NT2/D1 (cell line): ENCODE data around the gene PRRG3.

Experiments
- DNase-seq: peaks from one replicate; pipeline ENCODE4 v3.0.0-alpha.2; 2011; ENCODE audit warnings: low read depth, low spot score
- H3K27me3 ChIP-seq: 2 replicates; pipeline ENCODE4 v1.6.0; 2011; ENCODE audit warnings: mild to moderate bottlenecking; ENCODE audit not compliant: insufficient read length, insufficient read depth
- H3K36me3 ChIP-seq: 2 replicates; pipeline ENCODE4 v1.6.1; 2011; ENCODE audit warnings: mild to moderate bottlenecking, low read length, mixed read lengths; ENCODE audit not compliant: insufficient read depth, insufficient read length
- H3K4me1 ChIP-seq: 2 replicates; pipeline ENCODE4 v1.5.1; 2011; ENCODE audit not compliant: insufficient read depth, insufficient read length
- H3K4me3 ChIP-seq: 2 replicates; pipeline ENCODE4 v1.5.1; 2011; ENCODE audit warnings: low read depth; ENCODE audit not compliant: insufficient read length
- H3K9ac ChIP-seq: 2 replicates; pipeline ENCODE4 v1.6.0; 2011; ENCODE audit warnings: low read depth; ENCODE audit not compliant: insufficient read length
- H3K9me3 ChIP-seq: 2 replicates; pipeline ENCODE4 v1.5.1; 2011; ENCODE audit warnings: mild to moderate bottlenecking, low read length; ENCODE audit not compliant: insufficient read depth
- SUZ12 ChIP-seq: IDR thresholded peaks from 2 replicates; pipeline ENCODE4 v1.6.1; 2011; ENCODE audit not compliant: insufficient read length, insufficient read depth; ENCODE audit errors: extremely low read depth
- YY1 ChIP-seq: IDR thresholded peaks from 2 replicates; pipeline ENCODE4 v1.6.1; 2011; ENCODE audit not compliant: insufficient read length, insufficient read depth
- ZNF274 ChIP-seq: IDR thresholded peaks from 2 replicates; pipeline ENCODE4 v1.6.1; 2011; ENCODE audit warnings: mild to moderate bottlenecking, low read depth, low read length

The PRRG3 gene

DNA sequence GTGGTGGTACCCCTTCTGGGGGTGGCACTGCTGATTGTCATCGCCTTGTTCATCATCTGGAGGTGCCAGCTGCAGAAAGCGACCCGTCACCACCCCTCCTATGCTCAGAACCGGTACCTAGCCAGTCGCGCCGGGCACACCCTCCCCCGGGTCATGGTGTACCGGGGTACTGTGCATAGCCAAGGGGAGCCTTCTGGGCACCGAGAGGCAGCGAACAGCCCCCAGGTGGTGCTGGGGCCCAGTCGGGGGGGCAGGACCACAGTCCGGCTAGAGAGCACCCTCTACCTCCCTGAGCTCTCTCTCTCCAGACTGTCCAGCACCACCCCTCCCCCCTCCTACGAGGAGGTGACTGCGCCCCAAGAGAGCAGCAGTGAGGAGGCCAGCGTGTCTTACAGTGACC is 5.3 kb downstream of the PRRG3 start:
- H3K9ac ChIP-seq: no peak overlapping the region
- no peaks in the 10 kb centered on the region for H3K27me3 ChIP-seq
- no peak overlapping the region for H3K4me3 ChIP-seq
- no peaks in the 10 kb centered on the region for H3K4me1 ChIP-seq
- no peak for DNase-seq
- H3K36me3 ChIP-seq: no peaks in the 10 kb centered on the region
- no peaks in the 10 kb centered on the region for H3K9me3 ChIP-seq
- no peak for TF ChIP-seq ZNF274
- TF ChIP-seq YY1: no peak
- no peak for TF ChIP-seq SUZ12

DNA sequence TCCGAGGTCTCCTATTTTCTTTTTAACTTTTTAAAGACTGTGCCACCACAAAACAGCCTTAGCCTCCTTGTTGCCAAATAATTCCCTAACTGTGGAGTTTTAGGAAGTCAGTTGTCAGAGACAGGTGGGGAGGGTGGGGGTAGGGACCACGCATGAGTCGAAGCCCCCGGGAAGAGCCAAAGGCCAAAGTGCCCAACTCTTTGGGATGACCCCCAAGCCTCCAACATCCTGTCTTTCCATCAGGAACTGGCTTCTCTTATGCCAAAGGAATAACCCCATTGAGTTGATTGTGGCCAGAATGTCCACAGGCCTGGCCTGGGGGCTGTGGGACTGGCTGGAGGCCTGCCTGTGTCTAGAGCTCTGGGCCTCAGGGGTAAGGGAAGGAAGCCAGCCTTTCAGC is 5.8 kb downstream of the PRRG3 start:
- no peak overlapping the region for H3K9ac ChIP-seq
- H3K4me1 ChIP-seq: no peaks in the 10 kb centered on the region
- TF ChIP-seq YY1 (no peak), ZNF274 (no peak), SUZ12 (no peak)
- H3K27me3 ChIP-seq: no peaks in the 10 kb centered on the region
- DNase-seq: no peak
- H3K9me3 ChIP-seq: no peaks in the 10 kb centered on the region
- no peaks in the 10 kb centered on the region for H3K36me3 ChIP-seq
- H3K4me3 ChIP-seq: no peak overlapping the region

DNA sequence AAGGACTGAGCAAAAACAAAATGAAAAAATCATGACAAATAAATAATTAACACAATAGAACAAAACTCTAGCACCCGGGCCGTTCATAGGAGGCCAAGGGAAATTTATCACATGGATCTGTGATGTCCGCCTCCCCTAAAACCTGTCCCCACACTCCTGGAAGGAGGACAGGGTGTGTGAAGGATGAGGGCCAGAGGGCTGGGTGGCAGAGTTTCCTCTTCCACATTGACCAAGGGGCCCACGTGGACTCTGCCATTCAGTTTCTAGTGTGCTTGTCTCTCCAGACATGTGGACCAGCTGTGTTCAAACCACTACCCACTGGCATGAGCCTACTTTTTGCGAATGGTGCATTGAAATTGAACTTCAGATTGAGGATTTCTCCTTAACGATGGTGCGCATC is 6.3 kb downstream of the PRRG3 start:
- H3K27me3 ChIP-seq: no peaks in the 10 kb centered on the region
- no peaks in the 10 kb centered on the region for H3K4me1 ChIP-seq
- DNase-seq: no peak
- TF ChIP-seq ZNF274 (no peak), YY1 (no peak)
- no peak overlapping the region for H3K4me3 ChIP-seq
- H3K9me3 ChIP-seq: no peaks in the 10 kb centered on the region
- no peak overlapping the region for H3K9ac ChIP-seq
- no peaks in the 10 kb centered on the region for H3K36me3 ChIP-seq

DNA sequence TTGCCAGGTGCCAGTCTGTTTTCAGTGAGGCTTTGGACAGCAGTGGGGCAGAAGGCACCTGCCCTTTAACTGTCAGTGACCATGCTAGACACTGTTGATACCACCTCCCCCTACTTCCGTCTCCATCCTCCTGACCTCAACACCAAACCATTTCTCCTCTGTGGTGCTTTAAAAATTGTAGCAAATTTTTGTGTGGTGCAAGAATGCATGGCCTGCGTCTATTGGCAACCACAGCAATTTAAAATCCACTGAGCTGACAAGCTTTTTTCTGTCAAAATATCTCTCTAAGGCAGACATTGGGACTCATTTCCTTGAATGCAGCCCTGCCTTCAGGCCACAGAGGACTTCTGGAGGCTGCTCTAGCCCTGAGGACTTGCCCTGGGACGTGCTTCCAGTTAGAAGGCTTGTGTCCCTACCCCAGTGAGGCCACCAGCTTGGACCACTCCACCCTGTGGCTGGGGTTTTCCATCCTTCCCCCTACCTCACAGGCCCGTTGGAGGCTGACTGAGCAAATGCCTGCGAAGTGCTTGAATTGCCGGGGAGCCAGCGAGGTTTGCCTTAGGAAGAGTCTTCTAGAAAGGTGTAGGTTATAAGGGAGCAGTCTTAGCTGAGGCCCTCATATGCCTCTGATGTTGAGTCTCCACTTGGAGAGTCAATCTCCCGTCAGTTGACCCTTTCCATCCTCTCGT is 6.9 kb downstream of the PRRG3 start:
- TF ChIP-seq ZNF274 (no peak), YY1 (no peak), SUZ12 (no peak)
- Histone ChIP-seq H3K9me3 (no peaks in the 10 kb centered on the region), H3K27me3 (no peaks in the 10 kb centered on the region), H3K4me1 (no peaks in the 10 kb centered on the region), H3K4me3 (no peak overlapping the region), H3K9ac (no peak overlapping the region), H3K36me3 (no peaks in the 10 kb centered on the region)
- no peak for DNase-seq

DNA sequence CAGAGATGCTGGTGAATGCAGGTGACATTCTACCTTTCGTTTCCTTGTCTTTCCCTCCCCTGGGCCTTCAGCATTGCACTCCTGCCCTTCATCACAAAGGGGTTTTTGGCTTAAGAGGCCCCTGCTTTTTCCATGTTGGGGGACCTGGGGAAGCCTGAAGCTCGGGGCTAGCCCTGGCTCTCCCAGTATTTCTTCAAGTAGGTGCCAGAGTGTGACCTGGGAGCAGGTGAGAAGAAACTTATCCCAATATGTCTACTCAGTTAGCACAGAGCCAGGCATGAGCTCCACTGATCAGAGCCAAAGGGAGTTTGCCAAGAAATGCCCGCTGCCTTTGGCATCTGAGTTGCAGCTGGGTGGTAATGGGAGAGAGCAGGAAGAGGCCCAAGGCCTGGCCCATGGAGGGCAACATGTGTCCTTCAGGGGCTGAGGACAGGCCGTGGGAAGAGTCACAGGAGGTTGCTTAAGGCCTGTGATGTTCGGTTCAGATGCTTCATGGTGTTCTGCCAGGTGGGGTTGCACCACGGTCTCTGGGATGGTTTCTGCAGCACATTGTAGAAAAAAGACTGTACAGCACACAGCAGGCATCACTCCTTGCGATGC is 7.6 kb downstream of the PRRG3 start:
- Histone ChIP-seq H3K27me3 (no peaks in the 10 kb centered on the region), H3K4me1 (no peaks in the 10 kb centered on the region)

DNA sequence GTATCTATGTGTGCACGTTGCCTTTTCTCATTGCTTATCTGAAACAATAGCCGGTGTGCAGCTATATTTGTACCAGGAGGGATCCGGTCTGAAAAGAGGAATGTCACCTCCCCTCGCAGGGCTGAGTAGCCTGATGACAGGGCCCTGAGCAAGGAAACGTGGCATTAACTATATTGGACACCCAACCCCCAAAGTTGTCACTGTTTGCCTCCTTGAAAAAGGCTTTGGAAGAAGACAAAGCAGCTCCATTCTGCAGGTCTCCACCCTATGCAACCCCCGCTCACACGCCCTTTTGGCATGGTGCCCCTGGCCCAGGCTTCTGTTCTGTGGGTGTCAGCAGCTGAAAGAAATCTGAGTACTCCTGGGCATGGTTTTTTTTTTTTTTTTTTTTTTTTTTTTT is 8.2 kb downstream of the PRRG3 start:
- TF ChIP-seq SUZ12 (no peak), ZNF274 (no peak), YY1 (no peak)
- Histone ChIP-seq H3K4me3 (no peak overlapping the region), H3K4me1 (no peaks in the 10 kb centered on the region), H3K36me3 (no peaks in the 10 kb centered on the region), H3K9ac (no peak overlapping the region), H3K27me3 (no peaks in the 10 kb centered on the region), H3K9me3 (no peaks in the 10 kb centered on the region)
- DNase-seq: no peak

More for the DNA sequence above, 7.6 kb downstream of the PRRG3 start:
- no peaks in the 10 kb centered on the region for H3K9me3 ChIP-seq
- H3K9ac ChIP-seq: no peak overlapping the region
- H3K36me3 ChIP-seq: no peaks in the 10 kb centered on the region
- no peak for DNase-seq
- no peak overlapping the region for H3K4me3 ChIP-seq
- TF ChIP-seq SUZ12: no peak
- TF ChIP-seq ZNF274: no peak
- TF ChIP-seq YY1: no peak

DNA sequence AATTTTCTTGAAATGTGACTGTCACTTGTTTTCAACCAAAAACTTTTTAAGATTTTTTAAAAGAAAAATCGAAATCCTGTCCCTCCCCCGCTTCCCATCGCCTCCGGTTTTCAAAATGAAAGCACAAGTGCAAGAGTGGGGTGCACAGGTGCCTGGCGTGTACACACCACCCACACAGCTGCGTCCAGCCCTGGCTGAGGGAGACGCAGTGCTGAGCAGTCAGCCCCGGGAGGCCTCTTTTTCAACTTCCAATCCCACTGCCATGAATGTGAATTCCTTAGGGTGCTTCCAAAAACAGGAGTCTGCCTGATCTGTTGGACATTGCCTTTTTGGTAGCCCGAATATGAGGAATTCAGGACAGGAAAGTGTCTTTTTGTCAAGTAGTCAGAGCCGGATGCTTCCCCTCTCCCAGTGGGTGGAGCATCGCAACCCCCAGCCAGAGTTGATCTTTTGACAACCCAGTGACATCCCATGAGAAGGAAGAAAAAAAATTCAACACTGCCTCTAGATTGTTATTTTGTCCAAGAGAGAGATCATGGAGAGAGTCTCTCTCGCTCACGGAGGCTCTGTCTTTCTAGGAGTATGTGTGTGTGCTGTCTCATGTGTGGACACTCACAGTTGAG is 8.9 kb downstream of the PRRG3 start:
- no peak for TF ChIP-seq SUZ12
- TF ChIP-seq ZNF274: no peak
- TF ChIP-seq YY1: no peak
- no peak for DNase-seq
- H3K36me3 ChIP-seq: no peaks in the 10 kb centered on the region
- H3K9ac ChIP-seq: no peak overlapping the region
- no peaks in the 10 kb centered on the region for H3K27me3 ChIP-seq
- no peaks in the 10 kb centered on the region for H3K4me1 ChIP-seq
- H3K4me3 ChIP-seq: no peak overlapping the region
- no peaks in the 10 kb centered on the region for H3K9me3 ChIP-seq
